ENCODE measurements around the gene SKI.

- TF ChIP-seq POLR2A (IDR thresholded peaks at IDR 0.05) (no peak), CTCF (IDR thresholded peaks at IDR 0.05) (no peak)
These were observed 62.1 kb downstream of the SKI start for GRCh38 chr1:2290171-2290578.
